K562 (cell line): ENCODE measurements around the gene TSHR. TPM values are rescaled to one million over a fixed set of nuclear protein-coding genes. Genes with fewer than 3 reads are reported as not detected.

Experiments used
- ATAC-seq: fragments of 200-7000 bp; cut with Tn5 transposase; 3 replicates; pipeline ENCODE4 v1.9.1; 2020; ENCODE audit warnings: moderate library complexity
- BruUV-seq: library from RNA; stranded (reverse); fragments of 400-500 nt; replicated peaks from 2 replicates; lab custom pipeline; 2021; lab: Mats Ljungman, UMichigan
- CTCF ChIA-PET: fragments of 300-600 bp; formaldehyde crosslinking; extraction: SDS; loops from one replicate; lab custom pipeline; 2021; ENCODE audit warnings: low intra/inter-chr PET ratio; lab: Yijun Ruan, JAX
- POLR2A ChIA-PET: fragments of 300-600, 350-650 bp; sonication (Branson Sonifier 250); formaldehyde crosslinking; extraction: SDS; loops from one replicate; lab custom pipeline; 2021; ENCODE audit warnings: antibody characterized with exemption, inconsistent platforms; lab: Yijun Ruan, JAX
- DNase-seq, 4 experiments: peaks; one replicate each; pipeline versions ENCODE4 v3.0.0 to v3.0.0-alpha.2; 2011 to 2018; ENCODE audit warnings: low spot score in 3 of 4, mixed read lengths in 3 of 4; ENCODE audit errors: extremely low read depth in 1 of 4
- FAIRE-seq: peaks from 2 replicates; lab custom pipeline; 2011; peaks lifted over from hg19 to GRCh38; lab: Jason Lieb, UNC
- H2AFZ ChIP-seq: 2 replicates; pipeline ENCODE4 v1.6.0; 2011; ENCODE audit warnings: low read depth, low read length, control low read depth, inconsistent platforms
- H3K27ac ChIP-seq: fragments of 200-600 bp; 3 replicates; pipeline ENCODE4 v1.8.0; 2011; ENCODE audit warnings: low read depth, mild to moderate bottlenecking, control low read depth, inconsistent platforms, low read length, moderate library complexity, mixed read lengths; ENCODE audit errors: extremely low read depth
- H3K27me3 ChIP-seq, 2 experiments: fragments of 300-600 bp in 1 of 2; 2 replicates in 1 of 2; 3 replicates in 1 of 2; pipeline versions ENCODE4 v1.6.0 to v1.8.0; 2011; ENCODE audit warnings: inconsistent platforms in 2 of 2, low read length in 2 of 2, mild to moderate bottlenecking in 1 of 2, mixed read lengths in 1 of 2, moderate library complexity in 1 of 2; ENCODE audit not compliant: control insufficient read depth in 2 of 2, insufficient read depth in 2 of 2
- H3K36me3 ChIP-seq: fragments of 300-600 bp; 3 replicates; pipeline ENCODE4 v1.8.0; 2011; ENCODE audit warnings: mild to moderate bottlenecking, low read length, inconsistent platforms; ENCODE audit not compliant: control insufficient read depth, insufficient read depth
- H3K4me1 ChIP-seq, 2 experiments: fragments of 200-600 bp in 1 of 2; replicated peaks in 1 of 2; 2 replicates in 1 of 2; 3 replicates in 1 of 2; pipeline versions ENCODE4 v1.5.1 to v1.8.0; 2011; ENCODE audit warnings: inconsistent platforms in 2 of 2, low read length in 2 of 2, mild to moderate bottlenecking in 1 of 2, mixed read lengths in 1 of 2, moderate library complexity in 1 of 2; ENCODE audit not compliant: control insufficient read depth in 2 of 2, insufficient read depth in 2 of 2
- H3K4me2 ChIP-seq: 2 replicates; pipeline ENCODE4 v1.6.1; 2011; ENCODE audit warnings: low read length, control low read depth, inconsistent platforms, mixed read lengths; ENCODE audit not compliant: insufficient read depth
- H3K4me3 ChIP-seq: fragments of 200-600 bp; sonication (generic), shearing (Covaris generic); 2 replicates; pipeline ENCODE4 v1.5.1; 2016; ENCODE audit warnings: control low read depth, inconsistent platforms
- H3K79me2 ChIP-seq: fragments of 200-600 bp; 3 replicates; pipeline ENCODE4 v1.8.0; 2011; ENCODE audit warnings: low read length, inconsistent platforms; ENCODE audit not compliant: control insufficient read depth, insufficient read depth
- H3K9ac ChIP-seq, 2 experiments: 2 replicates each; pipeline versions ENCODE4 v1.6.0 to v1.6.1; 2011; ENCODE audit warnings: low read depth in 2 of 2, low read length in 2 of 2, control low read depth in 1 of 2, inconsistent platforms in 1 of 2, mild to moderate bottlenecking in 1 of 2, mixed read lengths in 1 of 2; ENCODE audit not compliant: insufficient read depth in 1 of 2
- H3K9me1 ChIP-seq: one replicate; pipeline ENCODE4 v1.6.0; 2011; ENCODE audit warnings: inconsistent platforms, mild to moderate bottlenecking, low read length, moderate library complexity; ENCODE audit not compliant: control insufficient read depth, insufficient read depth
- H3K9me3 ChIP-seq: replicated peaks from 2 replicates; pipeline ENCODE4 v1.5.1; 2011; ENCODE audit warnings: low read depth, low read length, inconsistent platforms; ENCODE audit not compliant: control insufficient read depth, insufficient read depth
- H4K20me1 ChIP-seq: replicated peaks from 2 replicates; pipeline ENCODE4 v1.6.1; 2011; ENCODE audit warnings: low read length, inconsistent platforms, mixed read lengths; ENCODE audit not compliant: control insufficient read depth, insufficient read depth
- CHCHD3 ChIP-seq: fragments of 250-450 bp; sonication (Bioruptor Pico); IDR thresholded peaks from 2 replicates; pipeline ENCODE4 v2.1.2; 2022; ENCODE audit warnings: mild to moderate bottlenecking
- CHD4 ChIP-seq: fragments of 200-600 bp; sonication (generic); IDR thresholded peaks from 3 replicates; pipeline ENCODE4 v1.6.1; 2012; ENCODE audit warnings: low read depth, mild to moderate bottlenecking, mixed read lengths, low read length, inconsistent platforms; ENCODE audit not compliant: insufficient read depth, insufficient replicate concordance, poor library complexity, severe bottlenecking
- CREBBP ChIP-seq: IDR thresholded peaks from one replicate; pipeline ENCODE4 v1.6.1; 2012; ENCODE audit warnings: low read depth, mild to moderate bottlenecking, control low read depth, inconsistent platforms, low read length
- FOS ChIP-seq: IDR thresholded peaks from 3 replicates; pipeline ENCODE4 v1.6.1; 2011; ENCODE audit not compliant: insufficient read length; ENCODE audit errors: extremely low read depth
- FOXA1 ChIP-seq: fragments of 450-650 bp; IDR thresholded peaks from 2 replicates; pipeline ENCODE4 v1.6.1; 2016; ENCODE audit warnings: mild to moderate bottlenecking, borderline replicate concordance
- RAD21 ChIP-seq, 2 experiments: fragments of 250-450 bp in 1 of 2; fragments of 450-650 bp in 1 of 2; sonication (Bioruptor Pico) in 1 of 2; formaldehyde crosslinking in 1 of 2; IDR thresholded peaks in 1 of 2; conservative IDR thresholded peaks in 1 of 2; 2 replicates each; pipeline versions ENCODE4 v1.4.0 to v1.8.0; 2020 to 2022; ENCODE audit warnings: mild to moderate bottlenecking in 2 of 2, moderate library complexity in 1 of 2
- RCOR1 ChIP-seq, 2 experiments: IDR thresholded peaks; 2 replicates each; pipeline ENCODE4 v1.6.1; 2012; ENCODE audit warnings: low read depth in 2 of 2, low read length in 2 of 2, borderline replicate concordance in 1 of 2, improper control_type of control experiment in 1 of 2
- SIRT6 ChIP-seq: IDR thresholded peaks from one replicate; pipeline ENCODE4 v1.6.1; 2012; ENCODE audit warnings: low read depth, mild to moderate bottlenecking, control low read depth, inconsistent platforms, low read length, moderate library complexity
- SMC3 ChIP-seq: conservative IDR thresholded peaks from 2 replicates; pipeline ENCODE4 v1.6.1; 2011; ENCODE audit warnings: low read depth, low read length, improper control_type of control experiment; ENCODE audit not compliant: insufficient read depth
- ZFP36 ChIP-seq: fragments of 150-350 bp; IDR thresholded peaks from 2 replicates; pipeline ENCODE4 v1.6.1; 2018; ENCODE audit warnings: low read length, low read depth; ENCODE audit not compliant: partially characterized antibody
- ZNF311 ChIP-seq: fragments of 250-450 bp; sonication (Bioruptor Pico); IDR thresholded peaks from 2 replicates; pipeline ENCODE4 v1.4.0; 2020; ENCODE audit warnings: mild to moderate bottlenecking, moderate library complexity
- ZNF384 ChIP-seq: IDR thresholded peaks from 2 replicates; pipeline ENCODE4 v1.6.1; 2012; ENCODE audit warnings: low read depth, low read length, improper control_type of control experiment
- ZNF507 ChIP-seq: conservative IDR thresholded peaks from 2 replicates; pipeline ENCODE4 v1.6.1; 2017; ENCODE audit warnings: missing genetic modification characterization, missing compliant biosample characterization
- ZNF699 ChIP-seq: fragments of 250-450 bp; sonication (Bioruptor Pico); IDR thresholded peaks from 2 replicates; pipeline ENCODE4 v1.8.0; 2021; ENCODE audit warnings: mild to moderate bottlenecking, moderate library complexity; ENCODE audit not compliant: insufficient replicate concordance
- WGBS: fragments of 100-300 bp; shearing (Covaris generic); methylation state at CpG from one replicate; pipeline ENCODE4 v1.1.6; 2016; ENCODE audit warnings: low coverage, mixed read lengths; ENCODE audit not compliant: insufficient coverage; ENCODE audit errors: missing lambda C conversion rate; 5-methylcytosine and 5-hydroxymethylcytosine counted together
- in situ Hi-C: fragments of 300-500 bp; cut with MboI; formaldehyde crosslinking; loops from 4 replicates; pipeline ENCODE4 v1.15.0; 2018; ENCODE audit warnings: inconsistent platforms, mixed read lengths
- intact Hi-C: fragments of 100-400 bp; cut with micrococcal nuclease; formaldehyde crosslinking; loops from 2 replicates; pipeline ENCODE4 v1.14.2; 2022
- polyA plus RNA-seq, 8 experiments: library from polyadenylated mRNA; depleted of rRNA in 4 of 8; stranded (reverse) in 5 of 8; unstranded in 3 of 8; fragments of >200 nt; fragmentation: Nextera tagmentation in 2 of 8; fragmentation: Illumina TruSeq in 1 of 8; extraction: Ambion mirVana in 2 of 8; extraction: Trizol in 1 of 8; gene quantifications; 2 replicates each; pipeline versions ENCODE4 v1.2.1 to v1.2.3, GENCODE V29; 2011 to 2014; ENCODE audit warnings: inconsistent platforms in 1 of 8, missing spikeins in 1 of 8
- total RNA-seq, 7 experiments: library from RNA; depleted of rRNA in 6 of 7; stranded (reverse); fragments of >200 nt in 6 of 7; fragmentation: Illumina TruSeq in 2 of 7; extraction: Trizol in 2 of 7; gene quantifications; 2 replicates each; pipeline versions ENCODE4 v1.2.1 to v1.2.3, GENCODE V29; 2011 to 2021; ENCODE audit warnings: low replicate concordance in 1 of 7
- TF ChIP-seq, protein P1 (sequence below), 3 experiments: IDR thresholded peaks in 2 of 3; conservative IDR thresholded peaks in 1 of 3; 2 replicates each; pipeline ENCODE4 v1.5.1; 2011 to 2012; ENCODE audit warnings: low read length in 3 of 3, mild to moderate bottlenecking in 3 of 3, control low read depth in 2 of 3, improper control_type of control experiment in 1 of 3, inconsistent platforms in 1 of 3, low read depth in 1 of 3, mixed read lengths in 1 of 3, moderate library complexity in 1 of 3; ENCODE audit not compliant: insufficient read depth in 2 of 3

Gene TSHR
- total and polyA plus RNA-seq, 9 of the 15 experiments (the other 6 are each of a cell fraction or from before 2014, with no cell fraction given): 0.01 to 0.10 TPM; not detected in 7

DNA sequence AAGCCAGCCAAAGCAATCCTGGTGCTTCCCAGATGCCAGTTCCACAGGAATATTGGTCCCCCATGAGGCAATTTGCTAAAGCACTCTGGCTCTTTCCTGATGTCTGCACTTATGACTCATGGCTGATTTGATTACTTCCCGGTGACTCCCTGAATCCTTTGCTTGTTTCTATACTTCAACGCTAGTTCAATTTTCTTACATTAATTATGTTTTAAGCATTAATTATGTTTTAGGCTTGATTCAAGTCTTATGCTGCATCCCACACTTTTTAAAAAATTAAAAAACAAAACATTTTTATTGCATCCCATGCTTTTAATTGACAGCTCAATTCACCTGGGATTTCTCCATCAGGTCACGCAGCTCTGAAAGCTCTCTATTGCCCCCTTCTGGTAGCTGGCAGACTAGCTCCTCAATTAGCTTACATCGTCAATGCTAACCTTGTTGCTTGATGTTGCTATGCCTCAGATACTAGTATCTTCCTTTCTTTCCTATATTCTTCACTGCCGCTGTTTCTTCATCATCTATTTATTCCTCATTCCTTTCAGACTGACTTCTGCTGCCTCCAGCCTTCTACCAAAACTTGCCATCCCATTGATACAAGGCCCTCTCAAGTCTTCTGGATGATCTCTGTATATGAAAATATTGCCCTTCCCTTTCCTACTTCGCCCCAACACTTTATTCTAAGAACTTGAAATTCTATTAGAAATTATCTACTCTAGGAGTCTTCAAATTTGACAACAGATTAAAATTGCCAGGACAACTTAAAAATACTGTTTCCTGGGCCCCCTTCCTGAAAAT, 32.0 kb downstream of the TSHR start (continued):
- TF ChIP-seq, protein P1, sequence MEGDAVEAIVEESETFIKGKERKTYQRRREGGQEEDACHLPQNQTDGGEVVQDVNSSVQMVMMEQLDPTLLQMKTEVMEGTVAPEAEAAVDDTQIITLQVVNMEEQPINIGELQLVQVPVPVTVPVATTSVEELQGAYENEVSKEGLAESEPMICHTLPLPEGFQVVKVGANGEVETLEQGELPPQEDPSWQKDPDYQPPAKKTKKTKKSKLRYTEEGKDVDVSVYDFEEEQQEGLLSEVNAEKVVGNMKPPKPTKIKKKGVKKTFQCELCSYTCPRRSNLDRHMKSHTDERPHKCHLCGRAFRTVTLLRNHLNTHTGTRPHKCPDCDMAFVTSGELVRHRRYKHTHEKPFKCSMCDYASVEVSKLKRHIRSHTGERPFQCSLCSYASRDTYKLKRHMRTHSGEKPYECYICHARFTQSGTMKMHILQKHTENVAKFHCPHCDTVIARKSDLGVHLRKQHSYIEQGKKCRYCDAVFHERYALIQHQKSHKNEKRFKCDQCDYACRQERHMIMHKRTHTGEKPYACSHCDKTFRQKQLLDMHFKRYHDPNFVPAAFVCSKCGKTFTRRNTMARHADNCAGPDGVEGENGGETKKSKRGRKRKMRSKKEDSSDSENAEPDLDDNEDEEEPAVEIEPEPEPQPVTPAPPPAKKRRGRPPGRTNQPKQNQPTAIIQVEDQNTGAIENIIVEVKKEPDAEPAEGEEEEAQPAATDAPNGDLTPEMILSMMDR (IDR thresholded peaks at IDR 0.05 in 2 of 3, conservative IDR thresholded peaks at IDR 0.05 in 1 of 3; ENCODE audit: insufficient read depth in 2 of 3, low read depth in 1 of 3, low read length in 3 of 3): peak; percentile 51 to 76 (median 72); a peak in 5 of 6 replicates
- TF ChIP-seq RAD21 (CRISPR knock-in tag; conservative IDR thresholded peaks at IDR 0.05 in 1 of 2, IDR thresholded peaks at IDR 0.05 in 1 of 2) (peak; percentile 59 to 73), SMC3 (peak; percentile 53), FOXA1 (no peak), ZNF384 (no peak), ZNF311 (CRISPR knock-in tag) (no peak)

DNA sequence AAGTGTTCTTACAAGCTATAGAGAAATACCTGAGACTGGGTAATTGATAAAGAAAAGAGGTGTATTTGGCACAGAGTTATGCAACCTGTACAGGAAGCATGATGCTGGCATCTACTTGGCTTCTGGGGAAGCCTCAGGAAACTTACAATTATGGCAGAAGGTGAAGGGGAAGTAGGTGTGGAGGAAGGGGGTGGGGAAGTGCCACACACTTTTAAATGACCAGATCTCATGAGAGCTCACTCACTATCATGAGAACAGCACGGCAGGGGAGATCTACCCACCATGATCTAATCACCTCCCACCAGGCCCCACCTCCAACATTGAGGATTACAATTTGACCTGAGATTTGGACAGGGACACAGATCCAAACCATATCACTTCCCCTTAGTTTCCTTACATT, 32.8 kb downstream of the TSHR start:
- H3K4me3 ChIP-seq: no peak overlapping the region
- WGBS: 0% methylated on average over 1 of the region's 1 CpG
- in situ Hi-C loops: loop anchor here (25.0 kb wide), 1 partner anchor 474 kb away; no protein-coding TSS in a partner anchor
- no peak overlapping the region for H3K4me2 ChIP-seq
- H3K9me1 ChIP-seq: no peaks in the 10 kb centered on the region
- ChIA-PET POLR2A (no interaction called here), CTCF (interaction anchor here (1.7 kb wide), 1 partner anchor 34 kb away, joined by 11 read pairs; the partner anchor contains the start of gene TSHR)
- H3K27ac ChIP-seq: no peak overlapping the region
- no peaks in the 10 kb centered on the region for H3K9me3 ChIP-seq
- BruUV-seq: no TSS peak
- DNase-seq (no peak), ATAC-seq (no peak), FAIRE-seq (no peak)
- no peaks in the 10 kb centered on the region for H4K20me1 ChIP-seq
- H3K9ac ChIP-seq: no peak overlapping the region
- no peaks in the 10 kb centered on the region for H3K27me3 ChIP-seq
- intact Hi-C loops: loop anchor here (5.0 to 10.0 kb wide), 2 partner anchors 133 to 931 kb away; no protein-coding TSS in a partner anchor
- no peaks in the 10 kb centered on the region for H3K4me1 ChIP-seq
- H3K79me2 ChIP-seq: no peaks in the 10 kb centered on the region
- no peak overlapping the region for H2AFZ ChIP-seq
- no peaks in the 10 kb centered on the region for H3K36me3 ChIP-seq
- no peak for TF ChIP-seq ZFP36
- no peak for TF ChIP-seq FOS
- TF ChIP-seq ZNF507 (tag): no peak
- TF ChIP-seq SIRT6: no peak
- no peak for TF ChIP-seq CHD4
- TF ChIP-seq CREBBP: no peak
- TF ChIP-seq RCOR1 (IDR thresholded peaks at IDR 0.05; ENCODE audit: borderline replicate concordance in 1 of 2, low read depth in 2 of 2, low read length in 2 of 2): no peak
- no peak for TF ChIP-seq ZNF699
- no peak for TF ChIP-seq CHCHD3
